ENCODE data around the gene RIMS1.

The RIMS1 gene

GRCh38 chr6:71886184-71887005 lies at the start of gene RIMS1:
TSS of gene RIMS1 (plus strand) at chr6:71886550. CDS start at chr6:71887024, 474 bp downstream.
- peak within 1 kb of the TSS; percentile 62 for H3K4me3 ChIP-seq (ENCODE audit: low read length)
- TF ChIP-seq, protein P1, sequence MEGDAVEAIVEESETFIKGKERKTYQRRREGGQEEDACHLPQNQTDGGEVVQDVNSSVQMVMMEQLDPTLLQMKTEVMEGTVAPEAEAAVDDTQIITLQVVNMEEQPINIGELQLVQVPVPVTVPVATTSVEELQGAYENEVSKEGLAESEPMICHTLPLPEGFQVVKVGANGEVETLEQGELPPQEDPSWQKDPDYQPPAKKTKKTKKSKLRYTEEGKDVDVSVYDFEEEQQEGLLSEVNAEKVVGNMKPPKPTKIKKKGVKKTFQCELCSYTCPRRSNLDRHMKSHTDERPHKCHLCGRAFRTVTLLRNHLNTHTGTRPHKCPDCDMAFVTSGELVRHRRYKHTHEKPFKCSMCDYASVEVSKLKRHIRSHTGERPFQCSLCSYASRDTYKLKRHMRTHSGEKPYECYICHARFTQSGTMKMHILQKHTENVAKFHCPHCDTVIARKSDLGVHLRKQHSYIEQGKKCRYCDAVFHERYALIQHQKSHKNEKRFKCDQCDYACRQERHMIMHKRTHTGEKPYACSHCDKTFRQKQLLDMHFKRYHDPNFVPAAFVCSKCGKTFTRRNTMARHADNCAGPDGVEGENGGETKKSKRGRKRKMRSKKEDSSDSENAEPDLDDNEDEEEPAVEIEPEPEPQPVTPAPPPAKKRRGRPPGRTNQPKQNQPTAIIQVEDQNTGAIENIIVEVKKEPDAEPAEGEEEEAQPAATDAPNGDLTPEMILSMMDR (conservative IDR thresholded peaks at IDR 0.05; ENCODE audit: low read length): no peak; the same call in 1 of the 2 replicates
- DNase-seq (ENCODE audit: low read depth): peak; percentile 33

DNA sequence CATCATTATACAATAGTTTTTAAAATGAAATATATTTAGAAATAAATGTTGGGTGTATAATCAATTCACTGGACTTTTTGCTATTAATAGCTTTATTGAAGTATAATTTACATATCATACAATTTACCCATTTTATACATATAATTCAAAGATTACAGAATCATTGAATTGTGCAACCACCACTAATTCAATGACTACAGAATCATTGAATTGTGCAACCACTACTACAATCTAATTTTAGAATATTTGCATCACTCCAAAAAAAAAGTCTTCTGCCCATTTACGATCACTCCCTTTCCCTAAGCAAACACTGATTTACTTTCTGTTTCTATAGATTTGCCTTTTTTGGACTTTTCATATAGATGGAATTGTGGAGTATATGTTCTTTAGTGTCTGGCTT lies 35.1 kb upstream of the RIMS1 start:
- DNase-seq (ENCODE audit: low read depth): peak; percentile 30
- TF ChIP-seq, protein P1 (conservative IDR thresholded peaks at IDR 0.05; ENCODE audit: low read length): no peak
- H3K4me3 ChIP-seq (ENCODE audit: low read length): no peak overlapping the region

DNA sequence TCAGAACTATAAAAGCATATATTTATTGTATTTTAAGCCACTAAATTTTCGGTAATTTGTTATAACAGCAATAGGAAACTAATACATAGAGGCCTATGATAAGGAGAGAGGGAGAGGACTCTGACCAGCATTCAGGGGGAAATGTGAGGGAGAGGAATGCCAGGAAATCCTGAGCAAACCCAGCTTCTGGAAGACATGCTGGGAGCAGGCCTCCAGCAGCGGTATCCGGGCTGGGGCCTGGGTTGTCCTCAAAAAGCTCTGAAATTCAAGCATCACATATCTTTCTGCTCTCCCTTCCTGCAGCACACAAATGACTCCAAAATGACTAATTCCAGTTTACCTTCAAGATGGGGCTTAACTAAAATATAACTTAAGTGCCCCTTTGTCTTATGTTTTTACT lies 33.4 kb upstream of the RIMS1 start:
- DNase-seq (ENCODE audit: low read depth): peak; percentile 58
- H3K4me3 ChIP-seq (ENCODE audit: low read length): no peak overlapping the region

GRCh38 chr6:71855406-71855805 lies 30.9 kb upstream of the RIMS1 start:
- TF ChIP-seq, protein P1 (conservative IDR thresholded peaks at IDR 0.05; ENCODE audit: low read length): no peak; the same call in 1 of the 2 replicates
- H3K4me3 ChIP-seq (ENCODE audit: low read length): no peak overlapping the region
- peak; percentile 9 for DNase-seq (ENCODE audit: low read depth)

More for the DNA sequence above, 33.4 kb upstream of the RIMS1 start:
- TF ChIP-seq, protein P1 (conservative IDR thresholded peaks at IDR 0.05; ENCODE audit: low read length): no peak

DNA sequence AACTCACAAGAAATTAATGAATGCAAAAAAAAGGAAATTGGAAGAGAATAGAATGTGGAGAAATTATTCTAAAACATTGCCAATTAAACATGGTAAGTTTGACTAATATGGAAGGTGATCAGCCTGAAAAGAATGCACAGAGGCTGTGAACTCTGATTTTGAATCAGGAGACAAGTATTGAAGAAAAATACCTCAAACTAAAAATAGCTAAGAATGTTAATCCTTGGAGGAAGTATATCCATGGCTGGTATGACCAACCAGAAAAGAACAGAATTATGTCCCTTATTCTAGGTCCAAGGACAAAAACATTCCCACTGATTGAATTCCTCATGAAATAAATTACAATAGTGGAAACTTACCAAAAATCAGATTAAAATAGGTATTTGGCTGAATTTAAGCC lies 7.3 kb upstream of the RIMS1 start:
- H3K4me3 ChIP-seq (ENCODE audit: low read length): no peak overlapping the region
- peak; percentile 76 for DNase-seq (ENCODE audit: low read depth)
- TF ChIP-seq, protein P1 (conservative IDR thresholded peaks at IDR 0.05; ENCODE audit: low read length): no peak

GRCh38 chr6:71887006-71887743 lies 825 bp downstream of the RIMS1 start:
- no peak for DNase-seq (ENCODE audit: low read depth)

More at GRCh38 chr6:71887006-71887743, 825 bp downstream of the RIMS1 start:
- H3K4me3 ChIP-seq (ENCODE audit: low read length): peak overlapping the region; percentile 62
- TF ChIP-seq, protein P1 (conservative IDR thresholded peaks at IDR 0.05; ENCODE audit: low read length): no peak

All from AG10803 (cell line).